Loucy (cell line): ENCODE results near the gene OR13J1.

Source experiments
- H2AFZ ChIP-seq: fragments of 200-600 bp; sonication (generic); 2 replicates; pipeline ENCODE4 v1.6.0; 2016; ENCODE audit warnings: antibody characterized with exemption, mild to moderate bottlenecking, low read length, moderate library complexity
- H3F3A ChIP-seq: fragments of 200-600 bp; 2 replicates; pipeline ENCODE4 v1.6.0; 2016; ENCODE audit warnings: antibody characterized with exemption, low read depth, mild to moderate bottlenecking
- H3K27me3 ChIP-seq: fragments of 200-600 bp; sonication (generic); 2 replicates; pipeline ENCODE4 v1.6.1; 2014; ENCODE audit warnings: low read length, mild to moderate bottlenecking; ENCODE audit not compliant: insufficient read depth, poor library complexity, severe bottlenecking
- H3K36me3 ChIP-seq: fragments of 200-600 bp; sonication (generic); 2 replicates; pipeline ENCODE4 v1.6.1; 2016; ENCODE audit warnings: low read length; ENCODE audit not compliant: insufficient read depth
- H3K4me1 ChIP-seq: fragments of 200-600 bp; sonication (generic); 2 replicates; pipeline ENCODE4 v1.5.1; 2014; ENCODE audit warnings: low read length, mild to moderate bottlenecking; ENCODE audit not compliant: insufficient read depth, poor library complexity, severe bottlenecking
- H3K4me2 ChIP-seq: fragments of 200-600 bp; sonication (generic); 2 replicates; pipeline ENCODE4 v1.6.0; 2014; ENCODE audit warnings: antibody characterized with exemption, low read length, low read depth, mild to moderate bottlenecking; ENCODE audit not compliant: poor library complexity, severe bottlenecking
- H3K4me3 ChIP-seq: fragments of 200-600 bp; sonication (generic); 2 replicates; pipeline ENCODE4 v1.5.1; 2014; ENCODE audit warnings: low read length, mild to moderate bottlenecking, mixed read lengths; ENCODE audit not compliant: poor library complexity, severe bottlenecking
- H3K79me2 ChIP-seq: fragments of 200-600 bp; sonication (generic); 2 replicates; pipeline ENCODE4 v1.6.1; 2014; ENCODE audit warnings: low read length; ENCODE audit not compliant: insufficient read depth
- H3K9ac ChIP-seq: fragments of 200-600 bp; sonication (generic); 2 replicates; pipeline ENCODE4 v1.6.0; 2014; ENCODE audit warnings: mild to moderate bottlenecking, low read depth, low read length, moderate library complexity; ENCODE audit not compliant: poor library complexity, severe bottlenecking
- H3K9me2 ChIP-seq: fragments of 200-600 bp; sonication (generic); replicated peaks from 2 replicates; pipeline ENCODE4 v1.6.1; 2016; ENCODE audit warnings: low read depth, low read length, mixed read lengths
- H3K9me3 ChIP-seq: fragments of 200-600 bp; sonication (generic); 2 replicates; pipeline ENCODE4 v1.6.1; 2014; ENCODE audit warnings: mild to moderate bottlenecking, antibody characterized with exemption, low read length, low read depth; ENCODE audit not compliant: insufficient read depth
- H4K20me1 ChIP-seq: fragments of 200-600 bp; sonication (generic); 2 replicates; pipeline ENCODE4 v1.6.0; 2014; ENCODE audit warnings: antibody characterized with exemption, low read length, mild to moderate bottlenecking; ENCODE audit not compliant: insufficient read depth, poor library complexity, severe bottlenecking
- EZH2phosphoT487 ChIP-seq: fragments of 200-600 bp; IDR thresholded peaks from 2 replicates; pipeline ENCODE4 v1.6.1; 2018; ENCODE audit warnings: antibody characterized with exemption, mild to moderate bottlenecking, moderate library complexity, borderline replicate concordance
- TF ChIP-seq, protein P1 (sequence below): fragments of 200-600 bp; sonication (generic); conservative IDR thresholded peaks from 2 replicates; pipeline ENCODE4 v1.5.1; 2014; ENCODE audit warnings: mild to moderate bottlenecking, antibody characterized with exemption, low read length

OR13J1 gene

DNA sequence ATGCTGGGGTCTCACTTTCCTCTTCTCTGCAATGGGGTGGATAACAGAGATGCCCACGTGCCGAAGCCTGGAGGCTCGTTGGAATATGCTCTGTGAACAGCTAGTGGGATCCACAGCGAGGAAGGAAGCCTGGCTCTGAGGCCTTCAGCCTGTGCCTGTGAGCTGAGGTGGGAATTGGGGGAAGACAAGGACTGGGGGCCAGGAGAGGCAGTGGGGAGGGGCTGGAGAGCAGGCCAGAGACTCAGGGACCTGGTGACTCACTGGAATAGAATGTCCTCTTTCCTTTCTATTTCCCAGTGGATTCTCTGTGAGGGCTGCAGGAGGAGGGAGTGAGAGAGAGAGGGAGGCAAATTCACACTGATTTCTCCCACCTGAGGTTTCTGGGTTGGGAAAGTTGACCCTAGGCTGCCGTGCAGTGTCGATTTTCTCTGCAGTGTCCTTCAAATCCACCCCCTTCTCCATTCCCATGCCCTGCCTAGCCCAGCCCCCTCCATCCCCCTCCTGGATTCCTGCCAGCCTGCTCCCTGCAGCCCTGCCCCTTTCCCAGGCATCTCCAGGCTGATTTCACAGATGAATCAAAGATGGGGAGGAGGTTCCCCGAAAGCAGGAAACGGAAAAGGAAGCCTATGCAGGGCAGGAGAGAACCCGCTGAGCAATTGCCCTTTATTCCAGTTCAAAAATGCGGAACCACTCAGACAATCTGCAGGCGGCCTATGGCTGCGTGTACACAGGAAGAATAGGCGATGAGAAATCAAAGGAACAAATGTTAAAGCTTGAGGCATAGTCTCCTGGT lies 37.7 kb upstream of the OR13J1 start:
- H3K79me2 ChIP-seq, result no peaks in the 10 kb centered on the region
- TF ChIP-seq EZH2phosphoT487, result no peak
- TF ChIP-seq, protein P1, sequence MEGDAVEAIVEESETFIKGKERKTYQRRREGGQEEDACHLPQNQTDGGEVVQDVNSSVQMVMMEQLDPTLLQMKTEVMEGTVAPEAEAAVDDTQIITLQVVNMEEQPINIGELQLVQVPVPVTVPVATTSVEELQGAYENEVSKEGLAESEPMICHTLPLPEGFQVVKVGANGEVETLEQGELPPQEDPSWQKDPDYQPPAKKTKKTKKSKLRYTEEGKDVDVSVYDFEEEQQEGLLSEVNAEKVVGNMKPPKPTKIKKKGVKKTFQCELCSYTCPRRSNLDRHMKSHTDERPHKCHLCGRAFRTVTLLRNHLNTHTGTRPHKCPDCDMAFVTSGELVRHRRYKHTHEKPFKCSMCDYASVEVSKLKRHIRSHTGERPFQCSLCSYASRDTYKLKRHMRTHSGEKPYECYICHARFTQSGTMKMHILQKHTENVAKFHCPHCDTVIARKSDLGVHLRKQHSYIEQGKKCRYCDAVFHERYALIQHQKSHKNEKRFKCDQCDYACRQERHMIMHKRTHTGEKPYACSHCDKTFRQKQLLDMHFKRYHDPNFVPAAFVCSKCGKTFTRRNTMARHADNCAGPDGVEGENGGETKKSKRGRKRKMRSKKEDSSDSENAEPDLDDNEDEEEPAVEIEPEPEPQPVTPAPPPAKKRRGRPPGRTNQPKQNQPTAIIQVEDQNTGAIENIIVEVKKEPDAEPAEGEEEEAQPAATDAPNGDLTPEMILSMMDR, result no peak
- H3K27me3 ChIP-seq, result no peaks in the 10 kb centered on the region
- H3F3A ChIP-seq, result peaks cover 7% of the 10 kb centered on the region
- H3K36me3 ChIP-seq, result no peaks in the 10 kb centered on the region
- H3K9me2 ChIP-seq, result no peaks in the 10 kb centered on the region
- H4K20me1 ChIP-seq, result no peaks in the 10 kb centered on the region
- H3K4me3 ChIP-seq, result no peak overlapping the region
- H3K4me2 ChIP-seq, result no peak overlapping the region
- peaks cover 20% of the 10 kb centered on the region for H3K4me1 ChIP-seq
- H3K9ac ChIP-seq, result no peak overlapping the region
- no peak overlapping the region for H2AFZ ChIP-seq
- H3K9me3 ChIP-seq, result no peaks in the 10 kb centered on the region

- Histone ChIP-seq H3K36me3 (no peaks in the 10 kb centered on the region), H3F3A (peaks cover 7% of the 10 kb centered on the region), H3K9me2 (no peaks in the 10 kb centered on the region), H3K27me3 (no peaks in the 10 kb centered on the region), H3K4me1 (peaks cover 20% of the 10 kb centered on the region), H3K9me3 (no peaks in the 10 kb centered on the region), H3K4me3 (no peak overlapping the region), H2AFZ (no peak overlapping the region), H3K9ac (no peak overlapping the region), H3K79me2 (no peaks in the 10 kb centered on the region), H3K4me2 (no peak overlapping the region), H4K20me1 (no peaks in the 10 kb centered on the region)
- TF ChIP-seq, protein P1, result no peak
Measured at GRCh38 chr9:35906923-35907699, 36.9 kb upstream of the OR13J1 start.

DNA sequence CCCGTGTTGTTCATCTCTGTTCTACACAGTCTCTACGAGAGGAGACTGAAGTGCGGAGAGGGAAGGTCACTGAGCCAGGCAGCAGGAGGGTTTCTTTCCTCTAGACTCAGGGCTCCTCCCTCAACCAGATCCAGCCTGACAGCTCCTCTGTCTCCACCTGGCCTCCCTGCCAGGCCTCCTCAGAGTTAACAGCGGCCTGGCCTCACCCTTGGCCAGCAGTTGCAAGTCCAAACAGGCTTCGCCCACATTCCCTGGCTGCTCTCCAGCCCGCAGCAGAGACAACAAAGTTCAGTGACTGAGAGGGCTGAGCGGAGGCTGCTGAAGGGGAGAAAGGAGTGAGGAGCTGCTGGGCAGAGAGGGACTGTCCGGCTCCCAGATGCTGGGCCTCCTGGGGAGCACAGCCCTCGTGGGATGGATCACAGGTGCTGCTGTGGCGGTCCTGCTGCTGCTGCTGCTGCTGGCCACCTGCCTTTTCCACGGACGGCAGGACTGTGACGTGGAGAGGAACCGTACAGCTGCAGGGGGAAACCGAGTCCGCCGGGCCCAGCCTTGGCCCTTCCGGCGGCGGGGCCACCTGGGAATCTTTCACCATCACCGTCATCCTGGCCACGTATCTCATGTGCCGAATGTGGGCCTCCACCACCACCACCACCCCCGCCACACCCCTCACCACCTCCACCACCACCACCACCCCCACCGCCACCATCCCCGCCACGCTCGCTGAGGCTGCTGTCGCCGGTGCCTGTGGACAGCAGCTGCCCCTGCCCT lies 35.9 kb upstream of the OR13J1 start, which contains the start of gene HRCT1:
HRCT1 (plus strand) TSS at position 291 of the 768 bp plus-strand sequence; CDS start at position 377, 86 bp downstream.
- Histone ChIP-seq H3K79me2 (no peaks in the 10 kb centered on the region), H3K4me1 (peaks cover 12% of the 10 kb centered on the region), H3K4me3 (no peak within 1 kb of the TSS), H3K27me3 (no peaks in the 10 kb centered on the region), H3K9me2 (no peaks in the 10 kb centered on the region), H3K9me3 (no peaks in the 10 kb centered on the region), H3K4me2 (no peak within 1 kb of the TSS), H4K20me1 (no peaks in the 10 kb centered on the region), H3K9ac (no peak within 1 kb of the TSS), H3K36me3 (no peaks in the 10 kb centered on the region), H3F3A (peaks cover 1% of the 10 kb centered on the region), H2AFZ (no peak within 1 kb of the TSS)
- TF ChIP-seq EZH2phosphoT487, result no peak
- TF ChIP-seq, protein P1, result no peak
